Measurements from ENCODE around the gene TTC9B.

TTC9B gene

GRCh38 chr19:40217934-40218890 is at the start of gene TTC9B:
TTC9B (minus strand) TSS chr19:40218384; CDS start chr19:40218381, 3 bp downstream.
- no peak for DNase-seq

GRCh38 chr19:40267601-40267997 is 49.4 kb upstream of the TTC9B start:
- DNase-seq = no peak

- DNase-seq = no peak
Measured at GRCh38 chr19:40266912-40267600, 48.9 kb upstream of the TTC9B start.

GRCh38 chr19:40266119-40266518 is 47.9 kb upstream of the TTC9B start:
- no peak for DNase-seq

- DNase-seq = no peak
Measured at GRCh38 chr19:40265763-40266099, 47.5 kb upstream of the TTC9B start.

- DNase-seq = no peak
Measured at GRCh38 chr19:40265055-40265762, 47.0 kb upstream of the TTC9B start.

- no peak for DNase-seq
Measured at GRCh38 chr19:40264314-40265054, 46.3 kb upstream of the TTC9B start.

- DNase-seq = no peak
Measured at GRCh38 chr19:40263440-40264313, 45.5 kb upstream of the TTC9B start.

GRCh38 chr19:40262422-40262821 is 44.2 kb upstream of the TTC9B start:
- DNase-seq = no peak

GRCh38 chr19:40261631-40262030 is 43.4 kb upstream of the TTC9B start:
- no peak for DNase-seq

- DNase-seq = no peak
Measured at GRCh38 chr19:40257096-40257517, 38.9 kb upstream of the TTC9B start.

- no peak for DNase-seq
Measured at GRCh38 chr19:40256512-40256911, 38.3 kb upstream of the TTC9B start.

- DNase-seq = no peak
Measured at GRCh38 chr19:40255619-40256166, 37.5 kb upstream of the TTC9B start.

GRCh38 chr19:40254714-40255418 is 36.7 kb upstream of the TTC9B start:
- no peak for DNase-seq

GRCh38 chr19:40253611-40254092 is 35.5 kb upstream of the TTC9B start:
- no peak for DNase-seq

GRCh38 chr19:40252395-40252794 is 34.2 kb upstream of the TTC9B start:
- DNase-seq = no peak

- DNase-seq = no peak
Measured at GRCh38 chr19:40251991-40252390, 33.8 kb upstream of the TTC9B start.

- no peak for DNase-seq
Measured at GRCh38 chr19:40251244-40251643, 33.1 kb upstream of the TTC9B start.

GRCh38 chr19:40249781-40250180 is 31.6 kb upstream of the TTC9B start:
- DNase-seq = no peak

- DNase-seq = no peak
Measured at GRCh38 chr19:40249201-40249600, 31.0 kb upstream of the TTC9B start.

Measured in cortex of kidney (tissue), 1 donor.